K562 (cell line): ENCODE results near the gene RTBDN. TPM values are rescaled to one million over a fixed set of nuclear protein-coding genes. Genes with fewer than 3 reads are reported as not detected.

Experiments
- DNMT1 ChIP-seq: fragments of 450-650 bp; IDR thresholded peaks from 2 replicates; pipeline ENCODE4 v1.6.1; 2016; ENCODE audit warnings: antibody characterized with exemption, mild to moderate bottlenecking
- E2F1 ChIP-seq: sonication (generic); formaldehyde crosslinking; IDR thresholded peaks from 2 replicates; pipeline ENCODE4 v1.8.1; 2023; ENCODE audit warnings: mild to moderate bottlenecking, missing genetic modification reagents, moderate library complexity
- HEY1 ChIP-seq: fragments of 250-450 bp; sonication (Bioruptor Pico); IDR thresholded peaks from 2 replicates; pipeline ENCODE4 v1.5.0; 2020; ENCODE audit warnings: mild to moderate bottlenecking, moderate library complexity, borderline replicate concordance
- PTTG1 ChIP-seq: fragments of 450-650 bp; IDR thresholded peaks from 2 replicates; pipeline ENCODE4 v1.6.1; 2016; ENCODE audit warnings: low read depth, mild to moderate bottlenecking, missing genetic modification characterization, missing compliant biosample characterization
- RFX5 ChIP-seq: IDR thresholded peaks from 2 replicates; pipeline ENCODE4 v1.6.1; 2011; ENCODE audit warnings: low read depth, mild to moderate bottlenecking, improper control_type of control experiment, low read length
- SUPT5H ChIP-seq: fragments of 450-650 bp; IDR thresholded peaks from 2 replicates; pipeline ENCODE4 v1.6.1; 2016
- YY1 ChIP-seq, 3 experiments: IDR thresholded peaks; 2 replicates each; pipeline ENCODE4 v1.6.1; 2011; ENCODE audit warnings: low read length in 2 of 3, mild to moderate bottlenecking in 2 of 3, moderate library complexity in 2 of 3, borderline replicate concordance in 1 of 3, control low read depth in 1 of 3, low read depth in 1 of 3; ENCODE audit not compliant: insufficient read depth in 3 of 3, insufficient replicate concordance in 2 of 3, control insufficient read depth in 1 of 3, insufficient read length in 1 of 3; ENCODE audit errors: extremely low read depth in 1 of 3
- ZNF561 ChIP-seq: fragments of 450-650 bp; formaldehyde crosslinking; conservative IDR thresholded peaks from 2 replicates; pipeline ENCODE4 v1.4.0; 2020; ENCODE audit warnings: mild to moderate bottlenecking, moderate library complexity
- polyA plus RNA-seq, 8 experiments: library from polyadenylated mRNA; depleted of rRNA in 4 of 8; stranded (reverse) in 5 of 8; unstranded in 3 of 8; fragments of >200 nt; fragmentation: Nextera tagmentation in 2 of 8; fragmentation: Illumina TruSeq in 1 of 8; extraction: Ambion mirVana in 2 of 8; extraction: Trizol in 1 of 8; gene quantifications; 2 replicates each; pipeline versions ENCODE4 v1.2.1 to v1.2.3, GENCODE V29; 2011 to 2014; ENCODE audit warnings: inconsistent platforms in 1 of 8, missing spikeins in 1 of 8
- total RNA-seq, 7 experiments: library from RNA; depleted of rRNA in 6 of 7; stranded (reverse); fragments of >200 nt in 6 of 7; fragmentation: Illumina TruSeq in 2 of 7; extraction: Trizol in 2 of 7; gene quantifications; 2 replicates each; pipeline versions ENCODE4 v1.2.1 to v1.2.3, GENCODE V29; 2011 to 2021; ENCODE audit warnings: low replicate concordance in 1 of 7
- TF ChIP-seq, protein P1 (sequence below), 2 experiments: fragments of 450-650 bp in 1 of 2; sonication (generic) in 1 of 2; formaldehyde crosslinking in 1 of 2; IDR thresholded peaks; 2 replicates each; pipeline versions ENCODE4 v1.7.1 to v1.9.0; 2016 to 2022; ENCODE audit warnings: inconsistent platforms in 1 of 2, mild to moderate bottlenecking in 1 of 2, missing genetic modification reagents in 1 of 2
- TF ChIP-seq, protein P2 (sequence below): fragments of 250-450 bp; sonication (Bioruptor Pico); IDR thresholded peaks from 2 replicates; pipeline ENCODE4 v1.5.0; 2021; ENCODE audit warnings: mild to moderate bottlenecking, moderate library complexity

Gene RTBDN
- total and polyA plus RNA-seq, 9 of the 15 experiments (the other 6 are each of a cell fraction or from before 2014, with no cell fraction given), result 0.20 to 2.3 (median 0.72) TPM; not detected in 1

GRCh38 chr19:12793290-12794195 lies 40.8 kb downstream of the RTBDN start (continued):
- TF ChIP-seq, protein P1, sequence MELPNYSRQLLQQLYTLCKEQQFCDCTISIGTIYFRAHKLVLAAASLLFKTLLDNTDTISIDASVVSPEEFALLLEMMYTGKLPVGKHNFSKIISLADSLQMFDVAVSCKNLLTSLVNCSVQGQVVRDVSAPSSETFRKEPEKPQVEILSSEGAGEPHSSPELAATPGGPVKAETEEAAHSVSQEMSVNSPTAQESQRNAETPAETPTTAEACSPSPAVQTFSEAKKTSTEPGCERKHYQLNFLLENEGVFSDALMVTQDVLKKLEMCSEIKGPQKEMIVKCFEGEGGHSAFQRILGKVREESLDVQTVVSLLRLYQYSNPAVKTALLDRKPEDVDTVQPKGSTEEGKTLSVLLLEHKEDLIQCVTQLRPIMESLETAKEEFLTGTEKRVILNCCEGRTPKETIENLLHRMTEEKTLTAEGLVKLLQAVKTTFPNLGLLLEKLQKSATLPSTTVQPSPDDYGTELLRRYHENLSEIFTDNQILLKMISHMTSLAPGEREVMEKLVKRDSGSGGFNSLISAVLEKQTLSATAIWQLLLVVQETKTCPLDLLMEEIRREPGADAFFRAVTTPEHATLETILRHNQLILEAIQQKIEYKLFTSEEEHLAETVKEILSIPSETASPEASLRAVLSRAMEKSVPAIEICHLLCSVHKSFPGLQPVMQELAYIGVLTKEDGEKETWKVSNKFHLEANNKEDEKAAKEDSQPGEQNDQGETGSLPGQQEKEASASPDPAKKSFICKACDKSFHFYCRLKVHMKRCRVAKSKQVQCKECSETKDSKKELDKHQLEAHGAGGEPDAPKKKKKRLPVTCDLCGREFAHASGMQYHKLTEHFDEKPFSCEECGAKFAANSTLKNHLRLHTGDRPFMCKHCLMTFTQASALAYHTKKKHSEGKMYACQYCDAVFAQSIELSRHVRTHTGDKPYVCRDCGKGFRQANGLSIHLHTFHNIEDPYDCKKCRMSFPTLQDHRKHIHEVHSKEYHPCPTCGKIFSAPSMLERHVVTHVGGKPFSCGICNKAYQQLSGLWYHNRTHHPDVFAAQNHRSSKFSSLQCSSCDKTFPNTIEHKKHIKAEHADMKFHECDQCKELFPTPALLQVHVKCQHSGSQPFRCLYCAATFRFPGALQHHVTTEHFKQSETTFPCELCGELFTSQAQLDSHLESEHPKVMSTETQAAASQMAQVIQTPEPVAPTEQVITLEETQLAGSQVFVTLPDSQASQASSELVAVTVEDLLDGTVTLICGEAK (IDR thresholded peaks at IDR 0.05), result no peak
- TF ChIP-seq, protein P1 (CRISPR knock-in tag; IDR thresholded peaks at IDR 0.05), result no peak
- TF ChIP-seq, protein P2, sequence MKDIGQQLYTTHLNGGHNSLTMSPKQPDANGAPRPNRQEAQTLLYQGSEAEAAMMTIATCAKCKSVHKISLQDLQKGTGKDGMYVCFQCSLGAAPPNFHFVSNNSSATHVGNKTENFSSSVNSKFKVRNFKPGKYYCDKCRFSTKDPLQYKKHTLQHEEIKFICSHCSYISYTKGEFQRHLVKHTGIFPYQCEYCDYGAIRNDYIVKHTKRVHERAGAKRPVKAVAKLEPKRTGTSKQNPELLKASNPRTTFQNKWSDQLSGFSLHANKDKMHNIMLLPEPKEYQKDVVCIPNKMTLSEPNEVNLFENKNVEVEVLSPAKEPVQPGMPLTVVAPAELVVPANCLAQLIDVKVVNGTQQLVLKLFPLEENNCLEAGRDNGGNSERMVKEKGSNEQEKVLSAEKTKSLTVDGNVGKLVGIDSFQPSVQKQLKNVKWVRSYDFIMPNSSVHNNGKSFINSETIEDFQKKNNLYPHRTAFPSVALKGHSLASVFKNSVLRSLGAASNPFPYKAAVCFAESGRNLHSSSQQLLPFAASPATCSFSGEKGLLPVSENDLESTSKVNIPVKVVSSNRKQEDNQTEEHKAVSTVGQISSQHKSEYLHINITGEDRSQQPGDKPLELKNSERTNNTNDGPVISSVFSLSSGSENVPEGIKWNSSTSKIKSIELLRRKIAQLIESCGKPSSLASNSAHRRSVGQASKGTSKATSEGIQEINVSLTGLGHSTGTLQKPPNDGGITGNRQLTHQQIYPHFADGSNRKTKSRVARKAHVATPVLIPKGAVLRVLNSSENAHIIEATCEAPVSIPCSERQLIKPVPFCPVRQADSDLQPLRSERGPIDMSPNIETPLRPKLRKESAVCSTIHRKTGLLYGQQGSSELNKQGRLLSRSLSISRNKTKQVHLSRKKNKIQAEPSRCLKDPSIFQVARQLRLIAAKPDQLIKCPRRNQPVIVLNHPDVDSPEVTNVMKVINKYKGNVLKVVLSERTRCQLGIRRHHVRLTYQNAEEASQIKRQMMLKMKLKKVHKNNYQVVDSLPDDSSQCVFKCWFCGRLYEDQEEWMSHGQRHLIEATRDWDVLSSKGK, result no peak
- no peak for TF ChIP-seq PTTG1 (tag)
- no peak for TF ChIP-seq E2F1
- TF ChIP-seq RFX5, result peak; percentile 86
- TF ChIP-seq ZNF561 (CRISPR knock-in tag), result no peak
- TF ChIP-seq YY1 (IDR thresholded peaks at IDR 0.05; ENCODE audit: borderline replicate concordance in 1 of 3, control insufficient read depth in 1 of 3, extremely low read depth in 1 of 3, insufficient read depth in 3 of 3, insufficient read length in 1 of 3, insufficient replicate concordance in 2 of 3, low read depth in 1 of 3, low read length in 2 of 3), result no peak
- TF ChIP-seq DNMT1, result no peak
- no peak for TF ChIP-seq HEY1
- TF ChIP-seq SUPT5H, result peak; percentile 72
